Ovary (tissue), 3 donors: ENCODE measurements around the gene HIBCH.

ENCODE experiments used
- CTCF ChIP-seq, 3 donors: fragments of 450-650 bp in 2 of 3; fragments of 200-600 bp in 1 of 3; IDR thresholded peaks; one replicate each; pipeline versions ENCODE4 v1.5.1 to v1.8.0; 2016 to 2022; ENCODE audit warnings: antibody characterized with exemption in 3 of 3, mild to moderate bottlenecking in 1 of 3
- EP300 ChIP-seq: sonication (generic); formaldehyde crosslinking; IDR thresholded peaks from one replicate; pipeline ENCODE4 v1.6.1; 2017; ENCODE audit warnings: antibody characterized with exemption
- POLR2A ChIP-seq: fragments of 450-650 bp; IDR thresholded peaks from one replicate; pipeline ENCODE4 v1.6.1; 2017; ENCODE audit warnings: antibody characterized with exemption, mild to moderate bottlenecking, moderate library complexity
- donor health status: DM: no; HTN: no; CAD: no.

GRCh38 chr2:190183539-190183938 is 136.1 kb downstream of the HIBCH start:
- TF ChIP-seq CTCF (IDR thresholded peaks at IDR 0.05) (no peak), EP300 (no peak), POLR2A (no peak)
